ENCODE data around the gene RERE. TPM values are rescaled to one million over a fixed set of nuclear protein-coding genes. Genes with fewer than 3 reads are reported as not detected.

Gene RERE
- total RNA-seq, 1 donor from 2014 or later = 80.3 TPM

GRCh38 chr1:8379513-8380186 is 437.8 kb downstream of the RERE start:
- H3K4me1 ChIP-seq = peaks cover 79% of the 10 kb centered on the region
- intact Hi-C loops (cut with DNase I) = no loop called here
- H3K27ac ChIP-seq = peak overlapping the region; percentile 69

GRCh38 chr1:8378981-8379470 is 438.4 kb downstream of the RERE start:
- H3K9me3 ChIP-seq = no peaks in the 10 kb centered on the region
- H3K36me3 ChIP-seq = no peaks in the 10 kb centered on the region
- DNase-seq (ENCODE audit: extremely low spot score in 2 of 2) = no peak
- H3K27me3 ChIP-seq = no peaks in the 10 kb centered on the region
- peaks cover 79% of the 10 kb centered on the region for H3K4me1 ChIP-seq
- H3K4me3 ChIP-seq = no peak overlapping the region
- intact Hi-C loops (cut with DNase I) = no loop called here
- TF ChIP-seq POLR2A (IDR thresholded peaks at IDR 0.05) (no peak), POLR2AphosphoS5 (IDR thresholded peaks at IDR 0.05; ENCODE audit: insufficient read depth in 1 of 2, low read depth in 1 of 2) (no peak), CTCF (IDR thresholded peaks at IDR 0.05) (no peak)
- peak overlapping the region; percentile 69 for H3K27ac ChIP-seq

More at GRCh38 chr1:8379513-8380186, 437.8 kb downstream of the RERE start:
- no peak for DNase-seq (ENCODE audit: extremely low spot score in 2 of 2)
- Histone ChIP-seq H3K4me3 (no peak overlapping the region), H3K9me3 (no peaks in the 10 kb centered on the region), H3K27me3 (no peaks in the 10 kb centered on the region), H3K36me3 (no peaks in the 10 kb centered on the region)
- TF ChIP-seq POLR2AphosphoS5 (IDR thresholded peaks at IDR 0.05; ENCODE audit: insufficient read depth in 1 of 2, low read depth in 1 of 2) (no peak), CTCF (IDR thresholded peaks at IDR 0.05) (no peak), POLR2A (IDR thresholded peaks at IDR 0.05) (no peak)

GRCh38 chr1:8378178-8378577 is 439.3 kb downstream of the RERE start:
- Histone ChIP-seq H3K9me3 (no peaks in the 10 kb centered on the region), H3K27ac (peak overlapping the region; percentile 69), H3K4me1 (peaks cover 79% of the 10 kb centered on the region), H3K36me3 (no peaks in the 10 kb centered on the region), H3K4me3 (no peak overlapping the region), H3K27me3 (no peaks in the 10 kb centered on the region)
- intact Hi-C loops (cut with DNase I) = no loop called here
- no peak for DNase-seq (ENCODE audit: extremely low spot score in 2 of 2)
- no peak for TF ChIP-seq POLR2A (IDR thresholded peaks at IDR 0.05)
- no peak for TF ChIP-seq CTCF (IDR thresholded peaks at IDR 0.05)
- TF ChIP-seq POLR2AphosphoS5 (IDR thresholded peaks at IDR 0.05; ENCODE audit: insufficient read depth in 1 of 2, low read depth in 1 of 2) = peak in 1 of 2 donors; percentile 43

GRCh38 chr1:8377271-8377981 is 440.0 kb downstream of the RERE start:
- H3K27ac ChIP-seq = peak overlapping the region; percentile 69
- no peaks in the 10 kb centered on the region for H3K9me3 ChIP-seq
- no peak for TF ChIP-seq CTCF (IDR thresholded peaks at IDR 0.05)
- H3K4me1 ChIP-seq = peaks cover 79% of the 10 kb centered on the region
- no peaks in the 10 kb centered on the region for H3K27me3 ChIP-seq
- DNase-seq (ENCODE audit: extremely low spot score in 2 of 2) = no peak
- intact Hi-C loops (cut with DNase I) = no loop called here
- no peak overlapping the region for H3K4me3 ChIP-seq
- H3K36me3 ChIP-seq = no peaks in the 10 kb centered on the region

- peak overlapping the region; percentile 25 for H3K27ac ChIP-seq
- no peak for TF ChIP-seq CTCF (IDR thresholded peaks at IDR 0.05)
- TF ChIP-seq POLR2AphosphoS5 (IDR thresholded peaks at IDR 0.05; ENCODE audit: insufficient read depth in 1 of 2, low read depth in 1 of 2) = no peak
- TF ChIP-seq POLR2A (IDR thresholded peaks at IDR 0.05) = no peak
- no peak overlapping the region for H3K4me3 ChIP-seq
- no peaks in the 10 kb centered on the region for H3K9me3 ChIP-seq
- no peaks in the 10 kb centered on the region for H3K36me3 ChIP-seq
- no peaks in the 10 kb centered on the region for H3K27me3 ChIP-seq
- peaks cover 79% of the 10 kb centered on the region for H3K4me1 ChIP-seq
- no peak for DNase-seq (ENCODE audit: extremely low spot score in 2 of 2)
- intact Hi-C loops (cut with DNase I) = no loop called here
These were observed 441.0 kb downstream of the RERE start for GRCh38 chr1:8376358-8376840.
